Activated T-cell treated with anti-CD3 and anti-CD28 coated beads for 24 hours (primary cell): ENCODE results near the gene TAS1R3.
A peak's percentile ranks its signal among the peaks of the same experiment; 100 is the strongest.

Source experiments
- DNase-seq: peaks from one replicate; pipeline ENCODE4 v3.0.0-alpha.2; 2020; ENCODE audit warnings: low read depth

The TAS1R3 gene

GRCh38 chr1:1324524-1325287 is 6.4 kb upstream of the TAS1R3 start, which contains the start of the genes CPTP and INTS11:
CPTP (plus strand) TSS chr1:1324802; CDS start chr1:1326911, 2,109 bp downstream.
INTS11 (minus strand) TSS chr1:1324660; CDS start chr1:1324608, 52 bp downstream.
- DNase-seq = peak; percentile 95

GRCh38 chr1:1325288-1326074 is 5.6 kb upstream of the TAS1R3 start:
- DNase-seq = no peak

GRCh38 chr1:1326075-1326605 is 4.9 kb upstream of the TAS1R3 start:
- no peak for DNase-seq

- no peak for DNase-seq
Measured at GRCh38 chr1:1327291-1327690, 3.8 kb upstream of the TAS1R3 start.

- no peak for DNase-seq
Measured at GRCh38 chr1:1328254-1328653, 2.8 kb upstream of the TAS1R3 start.

- no peak for DNase-seq
Measured at GRCh38 chr1:1329304-1330210, 1.5 kb upstream of the TAS1R3 start.

- no peak for DNase-seq
Measured at GRCh38 chr1:1330366-1331067, 563 bp upstream of the TAS1R3 start.

- no peak for DNase-seq
Measured at GRCh38 chr1:1332031-1332755, 1.1 kb downstream of the TAS1R3 start.

GRCh38 chr1:1332774-1333480 is 1.8 kb downstream of the TAS1R3 start:
- no peak for DNase-seq

- no peak for DNase-seq
Measured at GRCh38 chr1:1333551-1334241, 2.6 kb downstream of the TAS1R3 start.

- no peak for DNase-seq
Measured at GRCh38 chr1:1334835-1335234, 3.8 kb downstream of the TAS1R3 start.

- DNase-seq = no peak
Measured at GRCh38 chr1:1335283-1335682, 4.2 kb downstream of the TAS1R3 start.

GRCh38 chr1:1335792-1336248 is 4.7 kb downstream of the TAS1R3 start:
- DNase-seq = no peak

- no peak for DNase-seq
Measured at GRCh38 chr1:1336446-1336845, 5.4 kb downstream of the TAS1R3 start.

- no peak for DNase-seq
Measured at GRCh38 chr1:1336931-1337792, 6.1 kb downstream of the TAS1R3 start.

- peak; percentile 28 for DNase-seq
Measured at GRCh38 chr1:1337793-1338147, 6.7 kb downstream of the TAS1R3 start.

- DNase-seq = no peak
Measured at GRCh38 chr1:1338278-1338677, 7.2 kb downstream of the TAS1R3 start.

GRCh38 chr1:1340185-1340584 is 9.1 kb downstream of the TAS1R3 start:
- no peak for DNase-seq
